HG03354 (cell line): Measurements from ENCODE around the gene HHAT.

Source experiments
- ATAC-seq: cut with Tn5 transposase; IDR thresholded peaks from one replicate; pipeline ENCODE4 v1.9.1; 2021; ENCODE audit warnings: mild to moderate bottlenecking; ENCODE audit not compliant: unreplicated experiment, poor library complexity, severe bottlenecking

HHAT gene

DNA sequence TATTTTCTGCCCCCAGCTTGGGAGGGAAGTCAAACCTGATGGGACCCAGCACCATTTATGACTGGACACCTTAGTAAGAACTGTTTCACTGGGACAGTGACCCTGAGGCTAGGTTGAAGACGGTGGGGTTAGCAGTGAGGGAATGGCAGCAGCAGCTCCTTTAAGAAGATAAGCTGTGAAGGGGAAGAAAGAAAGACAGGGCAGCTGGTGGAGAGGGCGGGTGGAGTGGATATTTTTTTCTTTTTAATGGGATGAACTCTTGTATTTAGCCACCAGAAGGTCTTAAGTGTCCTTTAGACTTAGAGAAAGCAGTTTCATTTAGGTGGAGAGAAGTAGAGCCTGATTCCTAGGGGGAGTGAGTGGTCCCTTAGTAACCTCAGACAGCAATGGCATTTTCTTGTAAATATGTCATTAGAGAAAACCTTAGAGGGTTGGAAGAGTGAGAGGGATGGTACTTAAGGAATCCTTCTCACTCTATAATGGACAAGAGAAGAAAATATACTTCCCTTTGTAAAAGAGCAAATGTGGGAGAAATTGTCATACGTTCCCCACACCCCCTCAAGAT, 187.5 kb downstream of the HHAT start:
- ATAC-seq, result no peak

DNA sequence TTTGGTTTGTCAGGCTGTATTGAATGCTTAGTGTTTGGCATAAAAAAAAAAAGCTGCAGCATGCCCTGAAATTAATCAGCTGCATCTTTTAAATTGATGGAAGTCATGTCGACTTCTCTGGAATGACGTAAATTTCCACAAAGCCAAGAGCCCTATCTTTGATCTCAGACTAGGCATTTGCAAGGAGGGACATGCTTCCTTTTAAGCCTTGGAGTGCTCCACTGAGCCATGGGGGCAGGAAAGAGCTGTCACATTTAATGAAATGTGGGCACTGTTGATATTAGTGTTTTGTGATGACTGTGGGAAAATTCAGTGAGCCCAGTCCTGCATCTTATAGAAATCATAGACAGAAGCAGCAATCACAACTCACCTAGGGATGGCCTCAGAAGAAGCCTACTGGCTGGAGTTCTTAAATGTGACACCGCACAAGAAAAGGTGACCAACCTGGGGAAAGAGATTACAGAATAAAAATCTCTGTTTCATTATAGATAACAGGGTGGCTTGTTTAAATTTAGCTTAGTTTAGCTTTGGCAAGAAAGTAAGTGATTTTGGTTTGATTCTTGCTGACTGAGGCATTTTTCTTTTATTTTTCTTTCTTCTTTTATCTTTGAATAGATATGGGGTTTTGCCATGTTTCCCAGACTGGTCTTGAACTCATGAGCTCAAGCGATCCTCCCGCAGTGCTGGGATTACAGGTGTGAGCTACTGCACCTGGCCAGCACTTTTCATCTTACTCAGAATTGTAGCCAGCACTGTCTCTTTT, 188.2 kb downstream of the HHAT start:
- ATAC-seq, result no peak

DNA sequence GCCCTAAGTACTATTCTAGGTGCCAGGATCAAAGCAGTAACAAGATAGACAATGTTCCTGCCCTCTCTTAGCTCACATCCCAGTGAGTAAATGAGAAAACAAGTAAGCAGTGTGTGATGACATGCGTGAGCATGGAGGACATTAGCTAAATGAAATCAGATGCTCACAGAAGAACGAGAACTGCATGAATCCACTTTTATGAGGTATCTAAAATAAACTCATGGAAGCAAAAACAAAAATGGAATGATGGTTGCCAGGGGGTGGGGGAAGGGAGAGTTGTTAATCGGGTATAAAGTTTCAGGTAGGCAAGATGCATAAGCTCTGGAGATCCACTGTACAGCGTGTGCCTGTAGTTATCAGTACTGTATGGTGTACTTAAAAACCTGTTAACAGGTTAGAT, 195.1 kb downstream of the HHAT start:
- no peak for ATAC-seq

- ATAC-seq, result no peak
Observed at GRCh38 chr1:210525716-210526454, 197.2 kb downstream of the HHAT start.

DNA sequence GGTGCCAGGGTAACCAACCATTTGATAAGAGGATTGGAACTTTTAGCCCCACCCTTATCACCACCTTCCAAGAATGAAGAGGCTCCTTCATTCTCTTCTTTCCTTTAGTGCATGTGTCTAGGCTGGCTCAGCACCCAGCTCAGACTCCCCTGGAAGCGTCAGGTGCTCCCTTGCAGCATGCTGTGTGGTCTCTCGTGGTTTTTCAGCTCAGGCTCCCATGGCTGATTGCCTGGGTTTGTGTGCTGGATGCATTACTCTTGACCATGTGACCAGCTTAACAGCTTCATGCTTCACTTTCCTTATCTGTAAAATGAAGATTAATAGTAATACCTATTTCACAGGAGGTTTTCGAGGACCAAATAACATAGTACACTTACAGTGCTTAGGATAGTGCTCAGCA, 198.4 kb downstream of the HHAT start:
- no peak for ATAC-seq

- ATAC-seq, result no peak
Observed at GRCh38 chr1:210531475-210532222, 202.9 kb downstream of the HHAT start.

DNA sequence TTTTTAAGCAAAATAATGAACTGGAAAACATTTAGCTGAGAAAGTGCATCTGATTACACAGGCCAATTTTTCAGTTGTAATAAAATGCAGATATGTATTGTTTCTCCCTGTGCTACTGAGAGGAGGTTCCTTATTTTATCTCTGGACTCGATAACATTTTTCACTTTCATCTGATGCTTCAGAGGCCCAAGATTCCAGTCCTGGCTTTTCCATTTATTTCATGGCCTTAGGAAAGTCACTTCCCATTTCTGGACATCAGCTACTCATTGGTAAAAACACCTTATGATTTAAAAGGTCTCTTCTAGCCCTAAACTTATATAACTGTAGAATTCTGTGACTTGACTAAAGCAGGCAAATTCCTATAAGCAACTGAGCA, 203.5 kb downstream of the HHAT start:
- ATAC-seq, result no peak

GRCh38 chr1:210535761-210536160, 207.1 kb downstream of the HHAT start:
- ATAC-seq, result no peak

GRCh38 chr1:210536254-210536961, 207.7 kb downstream of the HHAT start:
- no peak for ATAC-seq

GRCh38 chr1:210540288-210540687, 211.6 kb downstream of the HHAT start:
- no peak for ATAC-seq

GRCh38 chr1:210541680-210542358, 213.1 kb downstream of the HHAT start:
- no peak for ATAC-seq

- no peak for ATAC-seq
Observed at GRCh38 chr1:210551899-210552298, 223.2 kb downstream of the HHAT start.

DNA sequence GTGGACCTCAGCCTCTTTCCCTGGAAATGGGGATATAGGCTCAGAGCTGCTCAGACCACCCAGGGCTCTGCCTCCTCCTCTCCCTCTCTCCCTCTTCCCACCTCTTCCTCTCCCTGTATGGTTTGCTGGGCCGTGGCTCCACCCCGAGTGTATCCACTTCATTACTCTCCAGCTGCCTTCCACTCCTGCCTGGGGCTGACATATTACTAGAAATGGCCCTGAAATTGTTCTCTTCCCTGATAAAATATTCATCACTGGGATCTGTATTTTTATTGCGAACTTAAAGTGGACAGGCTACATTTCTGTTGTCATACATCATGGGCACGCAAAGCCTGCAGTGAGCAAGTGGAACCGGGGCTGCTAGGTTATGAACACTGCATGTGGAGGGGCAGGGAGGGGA, 225.0 kb downstream of the HHAT start:
- ATAC-seq, result no peak

- no peak for ATAC-seq
Observed at GRCh38 chr1:210554382-210554781, 225.7 kb downstream of the HHAT start.

DNA sequence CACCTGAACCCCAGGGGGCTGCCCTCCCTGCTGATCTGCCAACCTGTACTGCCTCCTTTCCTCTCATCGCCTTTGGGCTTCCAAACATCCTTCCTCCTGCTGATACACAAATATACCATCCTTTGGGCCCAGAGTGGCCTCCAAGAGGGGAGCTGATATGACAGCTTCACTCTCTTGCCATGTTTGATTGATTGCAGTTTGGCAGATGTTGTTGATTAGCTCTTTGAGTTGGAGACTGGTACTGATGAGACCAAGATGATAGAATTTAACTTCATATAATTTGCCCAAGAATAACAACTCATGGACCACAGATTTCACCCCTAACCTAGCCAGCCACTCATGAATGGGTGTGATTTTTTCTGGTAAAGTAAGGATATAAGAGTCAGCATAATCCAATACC, 227.8 kb downstream of the HHAT start:
- ATAC-seq, result no peak

DNA sequence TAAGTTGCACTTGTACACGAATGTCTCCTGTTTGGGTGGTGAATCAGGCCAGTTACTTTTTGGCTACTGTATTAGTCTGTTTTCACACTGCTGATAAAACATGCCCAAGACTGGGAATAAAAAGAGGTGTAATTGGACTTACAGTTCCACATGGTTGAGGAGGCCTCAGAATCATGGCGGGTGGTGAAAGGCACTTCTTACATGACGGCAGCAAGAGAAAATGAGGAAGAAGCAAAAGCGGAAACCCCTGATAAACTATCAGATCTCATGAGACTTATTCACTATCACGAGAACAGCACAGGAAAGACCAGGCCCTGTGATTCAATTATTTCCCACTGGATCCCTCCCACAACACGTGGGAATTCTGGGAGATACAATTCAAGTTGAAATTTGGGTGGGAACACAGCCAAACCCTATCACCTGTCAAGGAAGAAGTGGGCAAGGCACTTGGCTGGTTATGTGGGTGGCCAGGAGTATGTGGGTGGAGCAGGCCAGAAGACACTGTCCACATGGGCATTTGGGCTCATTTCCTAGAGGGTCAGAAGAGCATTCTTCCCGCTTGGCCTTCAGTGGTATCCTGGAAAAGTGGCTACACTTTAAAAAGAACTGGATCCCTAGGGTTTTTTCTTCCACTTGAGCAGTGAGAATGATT, 228.8 kb downstream of the HHAT start:
- ATAC-seq, result no peak

DNA sequence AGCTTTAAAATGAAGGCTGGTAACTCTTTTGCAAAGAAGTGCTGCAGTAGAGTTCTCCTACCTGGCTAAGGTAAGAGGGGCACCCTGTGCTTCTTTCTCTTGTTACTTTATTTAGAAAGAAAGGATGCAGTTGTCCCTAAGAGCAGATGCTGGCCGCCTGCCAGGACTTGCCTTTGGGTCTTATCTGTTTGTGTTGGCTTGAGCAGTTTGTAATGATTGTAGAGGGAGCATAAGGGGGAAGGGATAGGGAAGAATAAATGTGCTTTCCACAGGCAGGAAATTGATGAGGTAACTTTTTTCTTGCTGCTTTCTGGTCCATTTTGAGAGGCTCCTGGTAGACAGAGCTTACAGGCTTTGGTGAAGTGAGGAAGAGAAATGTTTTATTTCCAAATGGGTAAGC, 229.6 kb downstream of the HHAT start:
- ATAC-seq, result no peak

GRCh38 chr1:210565306-210565705, 236.6 kb downstream of the HHAT start:
- ATAC-seq, result no peak

GRCh38 chr1:210568631-210569030, 239.9 kb downstream of the HHAT start:
- ATAC-seq, result no peak
